ENCODE measurements around the gene BEX4.

Gene BEX4

DNA sequence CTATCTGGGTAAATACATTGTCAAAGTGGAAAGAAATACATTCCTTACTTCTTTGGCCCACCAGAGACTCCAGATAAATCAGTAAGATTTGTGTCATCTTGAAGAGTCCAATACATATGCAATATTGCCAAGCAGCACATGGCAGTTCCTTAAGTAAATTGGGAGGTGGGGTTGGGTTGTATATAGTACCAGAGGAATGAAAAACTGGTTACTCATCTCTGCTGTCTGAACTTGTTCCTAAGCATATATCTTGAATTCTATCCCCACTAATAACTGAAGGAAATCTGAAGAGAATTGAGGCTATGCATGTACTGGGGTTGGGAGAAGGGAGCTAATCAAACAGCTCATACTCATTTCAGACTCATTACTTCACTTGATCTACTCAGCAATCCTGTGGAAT is 25.2 kb downstream of the BEX4 start:
- no peak for DNase-seq

DNA sequence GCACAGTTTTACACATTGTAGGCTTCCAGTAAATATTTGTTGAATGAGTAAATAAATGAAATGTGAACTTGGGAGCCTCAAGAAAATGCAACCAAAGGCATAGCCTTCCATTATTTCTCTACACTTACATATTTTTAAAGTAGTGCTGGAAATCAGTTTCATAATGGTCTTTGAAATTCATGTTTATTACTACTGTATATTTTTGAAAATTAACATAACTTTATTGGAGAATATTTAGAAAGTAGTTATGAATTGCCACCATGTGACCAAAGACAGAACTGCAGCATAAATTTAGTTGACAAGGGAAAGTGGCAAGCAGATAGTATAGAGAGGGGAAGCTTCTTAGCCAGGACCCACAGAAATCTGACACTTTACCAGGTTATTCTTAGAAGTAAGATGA is 33.6 kb downstream of the BEX4 start:
- peak; percentile 4 for DNase-seq

DNA sequence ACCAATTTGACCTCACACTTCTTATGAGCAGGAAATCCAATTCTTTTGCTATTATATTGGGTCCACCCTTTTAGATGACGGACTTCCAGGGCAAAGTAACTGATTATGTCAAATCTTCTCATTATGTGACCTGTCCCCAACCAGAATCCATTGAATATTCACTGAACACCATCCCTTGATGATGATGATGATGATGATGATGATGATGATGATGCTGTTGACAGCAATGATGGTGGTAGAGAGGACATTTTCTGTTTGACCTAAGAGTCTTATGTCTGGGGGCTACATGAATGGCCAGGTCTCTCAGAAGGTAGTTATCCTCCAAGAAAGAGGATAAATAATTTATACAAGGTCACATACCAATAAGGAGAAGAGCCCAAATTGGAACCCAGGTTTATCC is 34.9 kb downstream of the BEX4 start:
- no peak for DNase-seq

DNA sequence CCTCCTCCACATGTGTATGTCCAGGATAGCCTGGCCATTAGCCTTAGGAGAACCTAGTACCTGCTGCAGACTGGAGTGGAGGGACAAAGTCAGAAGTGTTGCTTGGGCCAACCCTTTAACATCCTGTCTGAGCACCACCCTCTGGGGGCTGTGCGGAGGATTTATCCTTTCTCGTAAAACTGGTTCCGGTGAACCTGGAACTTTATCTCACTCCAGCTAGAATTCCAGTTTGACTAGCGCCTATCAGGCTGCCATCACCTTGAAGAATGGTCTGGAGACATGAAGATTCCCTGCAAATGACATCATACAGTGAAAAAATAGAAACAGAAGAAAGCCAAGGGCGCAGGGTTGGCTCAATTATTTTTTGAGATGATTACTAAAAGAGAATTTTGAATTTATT is 36.1 kb downstream of the BEX4 start:
- DNase-seq: no peak

DNA sequence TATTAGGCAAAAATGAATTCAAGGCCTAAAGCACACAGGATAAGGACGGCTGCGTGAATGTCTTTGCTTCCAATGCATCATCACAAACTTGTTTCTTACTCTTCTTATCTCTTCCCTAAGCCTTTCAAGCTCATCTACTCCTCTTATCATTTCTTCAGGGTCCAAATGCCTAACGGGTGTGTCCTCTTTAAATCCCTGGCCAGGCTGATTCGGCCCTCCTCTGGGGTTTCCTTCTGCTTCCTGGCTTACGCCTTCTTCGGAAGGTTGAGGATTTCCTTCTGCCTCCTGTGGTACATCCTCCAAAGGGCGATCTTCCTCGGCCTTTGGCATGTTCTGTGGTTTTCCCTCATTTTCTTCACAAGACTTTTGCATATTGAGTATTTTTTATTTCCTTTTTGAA is 38.7 kb downstream of the BEX4 start:
- DNase-seq: no peak

DNA sequence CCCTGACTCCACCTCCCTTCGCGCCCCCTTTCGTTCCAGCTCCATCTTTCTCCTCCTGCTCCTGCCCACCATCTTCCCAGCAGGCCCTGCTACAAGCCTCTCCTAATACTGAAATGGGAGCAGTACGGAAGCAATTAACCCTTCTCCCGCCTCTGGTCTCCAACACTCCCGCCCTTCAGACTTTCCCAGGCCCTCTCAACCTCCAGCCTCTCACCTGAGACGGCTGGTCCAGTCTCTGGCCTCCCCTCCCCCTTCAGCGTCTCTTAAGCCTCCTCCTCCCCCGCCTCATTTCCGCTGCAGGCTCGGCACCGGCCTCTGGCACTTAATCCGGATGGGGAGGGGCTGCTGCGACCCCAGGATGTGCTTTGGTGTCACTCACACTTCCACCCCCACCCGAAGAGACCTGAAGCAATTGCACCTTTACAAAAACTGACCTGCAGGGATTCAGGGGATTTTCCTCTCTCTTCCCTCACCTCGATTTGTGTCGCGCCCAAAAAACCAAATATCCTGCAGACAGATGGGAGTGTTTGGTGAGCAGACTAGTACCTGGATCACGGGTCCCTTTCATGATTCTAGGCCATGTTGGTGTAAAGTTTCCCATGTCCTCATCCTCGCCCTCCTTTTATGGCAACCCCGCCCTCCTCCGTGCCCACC is 39.4 kb downstream of the BEX4 start:
- DNase-seq: peak; percentile 50

DNA sequence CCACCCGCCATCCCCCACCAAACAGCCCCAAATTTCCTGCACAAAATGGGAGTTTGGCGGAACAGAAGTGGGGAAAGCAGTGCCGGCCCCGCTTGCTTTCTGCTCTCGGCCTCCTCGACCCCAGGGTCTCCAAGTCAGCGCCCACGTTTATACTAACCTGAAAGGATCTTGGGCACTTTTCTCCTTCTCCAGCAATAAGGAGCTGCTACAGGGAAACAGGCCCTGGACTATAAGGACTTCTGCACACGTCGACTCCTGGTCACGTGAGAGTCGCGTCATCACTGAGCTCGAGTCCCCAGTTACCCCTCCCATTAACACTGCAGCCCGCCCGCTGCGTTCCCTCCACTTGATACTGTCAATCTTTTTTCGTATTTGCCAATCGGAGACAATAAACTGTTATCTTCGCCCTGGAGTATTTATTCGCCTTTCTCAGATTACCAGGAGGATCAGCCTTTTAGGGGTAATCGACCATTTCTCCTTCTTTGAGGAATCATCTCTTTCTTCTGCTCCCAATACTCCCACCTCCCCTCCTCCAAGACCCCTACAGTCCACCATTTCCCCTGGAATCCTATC is 40.1 kb downstream of the BEX4 start, which contains the start of gene TCEAL8:
Gene TCEAL8, minus strand, starts transcription at position 235 of the 573 bp plus-strand sequence. CDS start 1,176 bp downstream, outside the sequence.
- DNase-seq: peak; percentile 81

DNA sequence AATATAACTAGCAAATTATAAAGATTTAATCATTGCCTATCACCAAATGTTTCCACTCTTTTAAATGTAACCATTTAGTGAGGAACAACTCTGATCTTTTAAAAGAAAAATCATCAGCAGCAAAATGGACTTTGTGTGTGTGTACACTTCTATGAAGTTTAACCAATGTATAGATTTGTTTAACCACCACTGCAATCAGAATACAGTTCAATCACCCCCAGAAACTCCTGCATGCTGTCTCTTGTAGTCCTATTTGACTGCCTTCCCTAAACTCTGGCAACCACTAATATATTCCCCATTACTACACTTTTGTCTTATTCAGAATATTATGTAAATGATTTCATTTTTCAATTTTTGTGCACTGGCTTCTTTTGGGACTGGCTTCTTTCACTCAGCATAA is 41.7 kb downstream of the BEX4 start:
- no peak for DNase-seq

DNA sequence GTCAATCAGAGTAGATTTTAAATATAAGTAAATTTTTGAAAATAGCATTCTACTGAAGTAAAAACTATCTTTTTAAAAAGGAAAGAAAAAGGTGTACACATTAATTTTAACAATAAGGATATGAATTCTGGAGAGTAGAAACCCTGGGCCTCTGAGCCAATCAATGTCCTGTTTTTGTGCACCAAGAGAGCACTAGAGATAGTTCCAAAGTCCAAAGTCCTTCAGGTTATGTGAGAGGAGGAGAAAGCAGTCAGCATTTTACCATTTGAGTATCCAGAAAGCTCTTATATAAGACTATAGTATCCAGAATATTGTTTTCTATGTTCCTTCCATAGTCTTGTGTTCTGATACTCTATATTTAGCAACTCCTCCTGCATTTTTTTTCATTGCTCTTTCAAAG is 43.4 kb downstream of the BEX4 start:
- no peak for DNase-seq
